Endothelial cell of umbilical vein (primary cell): Measurements from ENCODE around the gene POLR1C. TPM values are rescaled to one million over a fixed set of nuclear protein-coding genes. Genes with fewer than 3 reads are reported as not detected.
"Not testable (repeated sequence)": the region's sequence is repeated elsewhere in the genome, so short reads cannot be mapped to it uniquely, and the experiment has no call there.

Experiments
- BruUV-seq: library from RNA; stranded (reverse); fragments of 400-500 nt; replicated peaks from 2 replicates; lab custom pipeline; 2021; lab: Mats Ljungman, UMichigan
- CTCF ChIA-PET: fragments of 300-600, 350-600 bp; sonication (Branson Sonifier 250); formaldehyde crosslinking; loops from one replicate; lab custom pipeline; 2021; ENCODE audit warnings: antibody characterized with exemption, inconsistent platforms; lab: Charles Lee
- POLR2A ChIA-PET: fragments of 300-600, 350-600 bp; sonication (Branson Sonifier 250); formaldehyde crosslinking; loops from one replicate; lab custom pipeline; 2021; ENCODE audit warnings: antibody characterized with exemption, inconsistent platforms; lab: Charles Lee
- DNase-seq: peaks from one replicate; pipeline ENCODE4 v3.0.0-alpha.2; 2011; ENCODE audit warnings: low read depth, low spot score
- FAIRE-seq: peaks from 2 replicates; lab custom pipeline; 2011; peaks lifted over from hg19 to GRCh38; lab: Jason Lieb, UNC
- H2AFZ ChIP-seq: 2 replicates; pipeline ENCODE4 v1.6.0; 2012; ENCODE audit warnings: low read depth, low read length, control low read depth, inconsistent platforms
- H3K27ac ChIP-seq: 2 replicates; pipeline ENCODE4 v1.5.1; 2011; ENCODE audit warnings: low read depth, mild to moderate bottlenecking, control low read depth, low read length, moderate library complexity; ENCODE audit not compliant: insufficient read depth
- H3K27me3 ChIP-seq, 2 experiments: 2 replicates each; pipeline versions ENCODE4 v1.6.0 to v1.6.1; 2011; ENCODE audit warnings: low read length in 2 of 2, mixed read lengths in 1 of 2; ENCODE audit not compliant: control insufficient read depth in 2 of 2, insufficient read depth in 2 of 2
- H3K36me3 ChIP-seq, 2 experiments: 2 replicates in 1 of 2; 3 replicates in 1 of 2; pipeline ENCODE4 v1.5.1; 2011; ENCODE audit warnings: low read length in 2 of 2, mild to moderate bottlenecking in 1 of 2, moderate library complexity in 1 of 2; ENCODE audit not compliant: control insufficient read depth in 2 of 2, insufficient read depth in 2 of 2; ENCODE audit errors: extremely low read depth in 1 of 2
- H3K4me1 ChIP-seq: 3 replicates; pipeline ENCODE4 v1.5.1; 2011; ENCODE audit warnings: mild to moderate bottlenecking, low read length; ENCODE audit not compliant: control insufficient read depth, insufficient read depth; ENCODE audit errors: extremely low read depth
- H3K4me2 ChIP-seq: 2 replicates; pipeline ENCODE4 v1.6.1; 2011; ENCODE audit warnings: low read length, control low read depth, mixed read lengths; ENCODE audit not compliant: insufficient read depth
- H3K4me3 ChIP-seq, 3 experiments: fragments of 200-600 bp in 1 of 3; sonication (generic), shearing (Covaris generic) in 1 of 3; replicated peaks in 1 of 3; 2 replicates each; pipeline ENCODE4 v1.5.1; 2011 to 2016; ENCODE audit warnings: control low read depth in 3 of 3, low read length in 3 of 3, mild to moderate bottlenecking in 2 of 3, inconsistent platforms in 1 of 3, low read depth in 1 of 3, moderate library complexity in 1 of 3; ENCODE audit not compliant: insufficient read depth in 1 of 3
- H3K79me2 ChIP-seq: 2 replicates; pipeline ENCODE4 v1.6.0; 2012; ENCODE audit warnings: low read length, inconsistent platforms; ENCODE audit not compliant: control insufficient read depth, insufficient read depth
- H3K9ac ChIP-seq: replicated peaks from 2 replicates; pipeline ENCODE3; 2011; ENCODE audit warnings: low read length, control low read depth; ENCODE audit not compliant: insufficient read depth; ENCODE audit errors: extremely low read depth
- H3K9me1 ChIP-seq: replicated peaks from 3 replicates; pipeline ENCODE4 v1.6.0; 2011; ENCODE audit warnings: mild to moderate bottlenecking, low read length; ENCODE audit not compliant: control insufficient read depth, insufficient read depth; ENCODE audit errors: extremely low read depth
- H3K9me3 ChIP-seq: replicated peaks from 2 replicates; pipeline ENCODE4 v1.5.1; 2012; ENCODE audit warnings: low read length, inconsistent platforms; ENCODE audit not compliant: control insufficient read depth, insufficient read depth
- H4K20me1 ChIP-seq: replicated peaks from 2 replicates; pipeline ENCODE3; 2011; ENCODE audit warnings: mild to moderate bottlenecking, low read length; ENCODE audit not compliant: control insufficient read depth, insufficient read depth; ENCODE audit errors: extremely low read depth
- dilution Hi-C: fragments of 300-500 bp; cut with MboI; formaldehyde crosslinking; loops from one replicate; pipeline ENCODE4 v1.15.0; 2019; ENCODE audit warnings: low sequenced_read_pairs; ENCODE audit not compliant: extremely low pct_ligation_motif_present
- intact Hi-C: fragments of 100-400 bp; cut with micrococcal nuclease; formaldehyde crosslinking; loops from one replicate; pipeline ENCODE4 v1.10.0; 2022
- polyA plus RNA-seq, 4 experiments: library from polyadenylated mRNA; depleted of rRNA in 3 of 4; stranded (reverse) in 3 of 4; unstranded in 1 of 4; fragments of >200 nt; gene quantifications; 2 replicates each; pipeline versions ENCODE4 v1.2.1 to v1.2.3, GENCODE V29; 2011 to 2012; ENCODE audit warnings: missing spikeins in 1 of 4
- total RNA-seq: library from RNA; stranded (reverse); gene quantifications from 2 replicates; pipeline ENCODE4 v1.2.3, GENCODE V29; 2021

Gene POLR1C
- total and polyA plus RNA-seq, 2 donors (not counting 3 experiments of a cell fraction or from before 2014, with no cell fraction given) = 39.8 to 46.0 TPM

- H3K4me1 ChIP-seq, dilution Hi-C loops, CTCF ChIA-PET, H3K79me2 ChIP-seq, BruUV-seq, H3K27me3 ChIP-seq, H4K20me1 ChIP-seq, H2AFZ ChIP-seq, POLR2A ChIA-PET, H3K27ac ChIP-seq, DNase-seq, intact Hi-C loops, H3K36me3 ChIP-seq, H3K9ac ChIP-seq, H3K9me1 ChIP-seq, H3K4me2 ChIP-seq, H3K4me3 ChIP-seq, FAIRE-seq, H3K9me3 ChIP-seq: not testable (repeated sequence)
Observed at GRCh38 chr6:43538986-43539385, 22.1 kb downstream of the POLR1C start.

- intact Hi-C loops, H2AFZ ChIP-seq, H3K4me1 ChIP-seq, FAIRE-seq, H3K27ac ChIP-seq, H3K27me3 ChIP-seq, H4K20me1 ChIP-seq, H3K4me3 ChIP-seq, DNase-seq, H3K36me3 ChIP-seq, H3K79me2 ChIP-seq, H3K4me2 ChIP-seq, dilution Hi-C loops, H3K9ac ChIP-seq, H3K9me1 ChIP-seq, H3K9me3 ChIP-seq, BruUV-seq: not testable (repeated sequence)
- ChIA-PET CTCF (interaction anchor here (1.4 kb wide), 1 partner anchor 34 kb away, joined by 3 read pairs; no protein-coding TSS in a partner anchor), POLR2A (interaction anchor here (0.6 kb wide), 1 partner anchor 10 kb away, joined by 3 read pairs; no protein-coding TSS in a partner anchor)
Observed at GRCh38 chr6:43539409-43539808, 22.5 kb downstream of the POLR1C start.
